Measurements from ENCODE around the gene SYPL1.

Gene SYPL1

DNA sequence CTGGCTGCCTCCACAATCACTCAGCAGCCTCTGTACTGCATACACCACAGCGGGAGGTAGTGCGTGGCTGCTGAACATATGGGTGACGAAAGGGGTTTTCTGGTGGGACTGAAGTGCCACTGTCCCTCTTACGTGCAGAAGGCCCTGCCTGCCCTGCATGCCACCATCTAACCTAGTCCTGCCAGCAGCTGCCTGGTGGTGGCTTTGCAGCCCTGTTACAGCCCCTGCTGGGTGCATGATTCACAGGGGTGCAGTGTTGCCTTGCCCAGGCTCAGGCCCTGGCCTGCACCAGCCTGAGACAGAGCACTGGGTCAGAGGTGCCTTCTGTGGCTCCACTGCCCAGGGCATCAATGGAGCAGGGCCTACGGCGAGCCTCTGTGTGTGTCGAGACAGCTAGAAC, 50.1 kb downstream of the SYPL1 start:
- no peak overlapping the region for H3K27ac ChIP-seq
- TF ChIP-seq, protein P1, sequence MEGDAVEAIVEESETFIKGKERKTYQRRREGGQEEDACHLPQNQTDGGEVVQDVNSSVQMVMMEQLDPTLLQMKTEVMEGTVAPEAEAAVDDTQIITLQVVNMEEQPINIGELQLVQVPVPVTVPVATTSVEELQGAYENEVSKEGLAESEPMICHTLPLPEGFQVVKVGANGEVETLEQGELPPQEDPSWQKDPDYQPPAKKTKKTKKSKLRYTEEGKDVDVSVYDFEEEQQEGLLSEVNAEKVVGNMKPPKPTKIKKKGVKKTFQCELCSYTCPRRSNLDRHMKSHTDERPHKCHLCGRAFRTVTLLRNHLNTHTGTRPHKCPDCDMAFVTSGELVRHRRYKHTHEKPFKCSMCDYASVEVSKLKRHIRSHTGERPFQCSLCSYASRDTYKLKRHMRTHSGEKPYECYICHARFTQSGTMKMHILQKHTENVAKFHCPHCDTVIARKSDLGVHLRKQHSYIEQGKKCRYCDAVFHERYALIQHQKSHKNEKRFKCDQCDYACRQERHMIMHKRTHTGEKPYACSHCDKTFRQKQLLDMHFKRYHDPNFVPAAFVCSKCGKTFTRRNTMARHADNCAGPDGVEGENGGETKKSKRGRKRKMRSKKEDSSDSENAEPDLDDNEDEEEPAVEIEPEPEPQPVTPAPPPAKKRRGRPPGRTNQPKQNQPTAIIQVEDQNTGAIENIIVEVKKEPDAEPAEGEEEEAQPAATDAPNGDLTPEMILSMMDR (IDR thresholded peaks at IDR 0.05): no peak
- no peak for TF ChIP-seq ZFX (IDR thresholded peaks at IDR 0.05; ENCODE audit: borderline replicate concordance)

DNA sequence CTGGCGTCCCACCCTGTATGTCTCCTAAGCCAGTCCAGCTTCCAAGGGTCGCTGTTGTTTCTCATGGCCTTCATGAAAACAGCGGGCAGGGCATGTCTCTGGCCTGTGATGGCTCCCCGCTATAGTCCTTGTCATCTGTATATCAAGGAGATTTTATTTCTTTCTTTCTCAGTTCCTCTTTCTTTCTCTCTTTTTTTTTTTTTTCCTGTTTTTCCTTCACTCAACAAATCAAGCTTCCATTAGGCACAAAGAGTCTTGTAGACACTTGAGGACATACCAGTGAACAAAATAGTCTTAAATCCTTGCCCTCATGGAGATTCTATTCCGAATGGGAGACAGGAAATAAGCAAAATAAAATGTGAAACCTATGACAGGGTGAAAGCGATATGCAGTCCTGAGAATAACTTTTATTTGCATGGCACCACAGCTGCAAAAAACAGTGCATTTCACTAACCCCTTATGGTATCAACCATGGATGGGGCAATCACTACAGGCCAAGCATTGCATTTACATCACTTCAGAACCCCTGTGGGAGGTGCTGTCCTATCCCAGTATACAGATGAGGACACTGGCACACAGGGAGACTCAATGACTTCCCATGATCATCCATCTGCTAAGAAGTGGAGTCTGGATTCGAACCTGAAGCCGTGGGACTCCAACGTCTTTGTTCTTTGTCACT, 50.7 kb downstream of the SYPL1 start:
- no peak for TF ChIP-seq ZFX (IDR thresholded peaks at IDR 0.05; ENCODE audit: borderline replicate concordance)
- TF ChIP-seq, protein P1 (IDR thresholded peaks at IDR 0.05): no peak
- no peak overlapping the region for H3K27ac ChIP-seq

DNA sequence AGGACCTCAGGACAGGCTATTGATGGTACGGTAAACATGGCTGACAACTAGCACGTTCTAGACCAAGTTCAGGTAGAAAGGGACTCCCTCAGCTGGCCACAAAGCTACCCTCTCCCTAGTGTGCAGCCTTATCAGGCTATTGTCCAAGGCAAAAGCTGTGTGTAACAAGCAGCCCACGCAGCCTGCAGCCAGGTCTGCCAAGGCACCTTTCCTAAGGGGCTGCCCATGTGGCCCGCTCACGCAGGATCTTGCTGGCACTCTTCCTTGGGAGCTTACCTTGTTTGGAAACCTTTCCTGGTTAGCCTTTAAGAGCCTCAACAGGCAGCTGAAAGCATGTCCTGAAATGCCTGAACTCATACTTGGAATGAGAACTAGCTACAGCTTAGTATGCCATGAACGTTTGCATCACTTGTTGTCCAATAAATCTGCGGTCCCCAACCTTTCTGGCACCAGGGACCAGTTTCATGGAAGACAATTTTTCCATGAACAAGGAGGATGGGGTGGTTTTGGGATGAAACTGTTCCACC, 51.7 kb downstream of the SYPL1 start:
- TF ChIP-seq, protein P1 (IDR thresholded peaks at IDR 0.05): no peak
- no peak for TF ChIP-seq ZFX (IDR thresholded peaks at IDR 0.05; ENCODE audit: borderline replicate concordance)
- no peak overlapping the region for H3K27ac ChIP-seq

DNA sequence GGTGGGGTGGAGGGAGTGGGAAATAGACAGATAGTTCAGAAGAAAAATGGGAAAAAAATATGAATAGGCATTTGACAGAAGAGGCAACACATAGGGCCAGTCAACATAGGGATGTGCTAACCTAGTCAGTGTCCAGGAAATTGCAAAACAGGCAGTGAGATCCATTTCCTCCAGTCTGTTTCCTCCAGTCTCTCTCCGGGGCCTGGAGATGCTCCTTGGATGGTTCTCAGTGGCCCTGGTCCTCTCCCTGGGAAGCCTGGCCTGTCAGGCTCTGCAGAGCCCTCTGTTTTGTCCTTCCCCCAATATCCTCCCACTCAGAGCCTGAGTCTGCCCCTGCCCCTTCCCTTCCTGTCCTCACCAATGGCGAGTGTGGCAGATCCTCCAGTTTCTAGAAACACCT, 52.6 kb downstream of the SYPL1 start:
- TF ChIP-seq ZFX (IDR thresholded peaks at IDR 0.05; ENCODE audit: borderline replicate concordance): no peak
- TF ChIP-seq, protein P1 (IDR thresholded peaks at IDR 0.05): no peak
- no peak overlapping the region for H3K27ac ChIP-seq

DNA sequence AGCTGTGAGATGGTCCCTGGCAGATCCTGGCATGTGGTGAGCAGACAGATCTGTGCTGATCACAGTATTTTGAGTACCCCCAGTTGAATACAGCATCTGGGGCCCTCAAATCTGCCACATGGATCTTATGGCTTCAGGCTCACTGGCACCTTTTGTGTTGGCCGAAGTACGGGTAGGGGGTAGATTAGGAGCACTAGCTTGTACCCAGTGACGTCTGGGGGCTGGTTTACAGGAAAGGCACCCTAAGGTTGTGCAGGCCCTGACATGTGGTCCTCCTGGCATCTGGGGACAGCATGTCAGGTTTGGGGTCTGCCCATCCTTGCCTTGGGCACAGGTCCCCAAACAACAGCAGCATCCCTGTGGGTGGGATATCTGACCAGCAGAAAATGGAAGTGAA, 53.2 kb downstream of the SYPL1 start:
- H3K27ac ChIP-seq: no peak overlapping the region
- TF ChIP-seq ZFX (IDR thresholded peaks at IDR 0.05; ENCODE audit: borderline replicate concordance): no peak
- TF ChIP-seq, protein P1 (IDR thresholded peaks at IDR 0.05): no peak

DNA sequence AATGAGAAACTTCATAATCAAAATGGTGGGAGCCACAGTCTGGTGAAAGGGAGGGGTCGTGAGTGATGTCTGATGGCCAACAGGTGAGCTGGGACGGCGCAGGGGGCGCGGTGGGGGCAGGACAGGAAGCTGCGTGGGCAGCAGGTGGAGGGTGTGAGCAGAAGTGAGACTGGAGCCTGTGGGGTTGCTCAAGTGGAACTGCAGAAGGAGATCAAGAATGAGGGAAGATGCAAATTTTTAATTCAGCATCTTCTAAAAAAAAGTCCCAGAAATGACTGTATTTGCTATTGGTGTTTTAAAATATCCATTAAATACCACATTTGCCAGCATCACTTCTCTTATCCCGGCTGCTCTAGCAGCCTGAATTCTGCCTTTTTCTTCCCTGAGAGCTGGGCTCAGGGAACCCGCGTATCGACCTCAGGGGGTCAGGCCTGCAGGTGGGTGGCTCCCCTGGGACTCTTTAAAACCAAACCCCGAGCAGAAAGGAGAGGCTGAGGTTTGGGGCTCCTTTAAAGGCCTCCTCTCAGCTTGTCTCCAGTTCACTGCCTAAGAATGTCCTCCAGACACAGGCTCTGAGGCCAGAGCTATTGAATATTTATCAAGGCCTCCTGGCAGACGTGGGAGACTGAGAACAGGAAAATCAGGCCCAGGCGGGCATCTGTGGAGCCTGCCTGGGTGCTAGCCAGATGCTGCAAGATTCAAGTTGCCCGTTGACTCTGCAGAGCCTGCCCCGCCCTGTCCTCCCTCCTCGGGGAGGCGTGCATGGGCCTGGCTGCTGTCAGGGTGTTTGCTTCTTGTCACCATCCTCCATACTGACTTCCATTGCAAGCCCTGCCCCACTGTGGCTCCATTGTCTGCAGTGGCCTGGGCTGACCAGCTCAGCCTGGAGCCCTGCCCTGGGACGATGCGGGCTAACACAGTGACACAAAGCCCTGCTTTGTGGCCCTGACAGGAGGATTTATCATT, 53.9 kb downstream of the SYPL1 start:
- TF ChIP-seq ZFX (IDR thresholded peaks at IDR 0.05; ENCODE audit: borderline replicate concordance): no peak
- TF ChIP-seq, protein P1 (IDR thresholded peaks at IDR 0.05): peak; percentile 3; the same call in 1 of the 2 replicates
- no peak overlapping the region for H3K27ac ChIP-seq
